ENCODE measurements around the gene LPIN3. TPM values are rescaled to one million over a fixed set of nuclear protein-coding genes. Genes with fewer than 3 reads are reported as not detected.

Gene LPIN3
- total RNA-seq, 1 donor from 2014 or later: 0.60 TPM

DNA sequence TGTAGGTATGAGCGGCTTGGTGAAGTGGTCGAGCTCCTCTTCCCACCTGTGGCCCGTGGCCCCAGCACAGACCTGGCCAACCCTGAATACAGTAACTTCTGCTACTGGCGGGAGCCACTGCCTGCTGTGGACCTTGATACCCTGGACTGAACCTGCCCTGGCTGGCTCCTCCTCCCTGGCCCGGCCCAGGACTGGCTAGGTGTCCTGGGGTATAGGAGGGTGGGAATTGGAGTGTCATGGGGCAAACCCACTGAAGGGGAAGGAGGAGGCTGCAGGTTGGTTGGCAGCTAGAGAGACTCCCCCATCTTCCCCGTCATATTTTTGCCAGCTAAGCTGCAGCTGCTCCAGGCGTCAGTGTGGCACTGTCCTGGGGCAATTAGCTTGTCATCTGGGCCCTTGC, 18.1 kb downstream of the LPIN3 start:
- ChIA-PET CTCF (interaction anchor here (0.9 kb wide), 1 partner anchor 186 kb away, joined by 3 read pairs; no protein-coding TSS in a partner anchor), POLR2A (interaction anchor here (0.6 kb wide), 1 partner anchor 14 kb away, joined by 3 read pairs; no protein-coding TSS in a partner anchor)
- Mint-ChIP-seq H3K36me3 (ENCODE audit: low read depth) (no peaks in the 10 kb centered on the region), H3K27me3 (no peaks in the 10 kb centered on the region), H3K9me3 (no peaks in the 10 kb centered on the region), H3K4me1 (no peaks in the 10 kb centered on the region), H3K4me3 (no peak overlapping the region), H3K27ac (no peak overlapping the region)
- intact Hi-C loops (cut with micrococcal nuclease): no loop called here
- DNase-seq (no peak), ATAC-seq (ENCODE audit: low read depth) (no peak)
- no peak for TF ChIP-seq CTCF (IDR thresholded peaks at IDR 0.05)

GRCh38 chr20:41359541-41360011, 19.0 kb downstream of the LPIN3 start:
- no peak overlapping the region for H3K4me3 Mint-ChIP-seq
- TF ChIP-seq CTCF (IDR thresholded peaks at IDR 0.05): no peak
- no peaks in the 10 kb centered on the region for H3K36me3 Mint-ChIP-seq (ENCODE audit: low read depth)
- H3K27ac Mint-ChIP-seq: no peak overlapping the region
- peaks cover 3% of the 10 kb centered on the region for H3K27me3 Mint-ChIP-seq
- DNase-seq (no peak), ATAC-seq (ENCODE audit: low read depth) (no peak)
- H3K9me3 Mint-ChIP-seq: no peaks in the 10 kb centered on the region
- intact Hi-C loops (cut with micrococcal nuclease): no loop called here
- ChIA-PET POLR2A (no interaction called here), CTCF (interaction anchor here (0.9 kb wide), 1 partner anchor 186 kb away, joined by 3 read pairs; no protein-coding TSS in a partner anchor)
- no peaks in the 10 kb centered on the region for H3K4me1 Mint-ChIP-seq

- H3K27me3 Mint-ChIP-seq: peaks cover 13% of the 10 kb centered on the region
- ATAC-seq (ENCODE audit: low read depth): no peak
Measured at GRCh38 chr20:41360831-41361756, 20.5 kb downstream of the LPIN3 start.

GRCh38 chr20:41361757-41362747, 21.4 kb downstream of the LPIN3 start:
- ChIA-PET CTCF (no interaction called here), POLR2A (no interaction called here)
- no peak overlapping the region for H3K4me3 Mint-ChIP-seq
- no peaks in the 10 kb centered on the region for H3K36me3 Mint-ChIP-seq (ENCODE audit: low read depth)
- no peak for ATAC-seq (ENCODE audit: low read depth)
- intact Hi-C loops (cut with micrococcal nuclease): no loop called here
- no peaks in the 10 kb centered on the region for H3K9me3 Mint-ChIP-seq
- peaks cover 14% of the 10 kb centered on the region for H3K27me3 Mint-ChIP-seq
- H3K4me1 Mint-ChIP-seq: peaks cover 3% of the 10 kb centered on the region
- no peak overlapping the region for H3K27ac Mint-ChIP-seq
- no peak for TF ChIP-seq CTCF (IDR thresholded peaks at IDR 0.05)
- no peak for DNase-seq

More at GRCh38 chr20:41360831-41361756, 20.5 kb downstream of the LPIN3 start:
- Mint-ChIP-seq H3K4me1 (peaks cover 2% of the 10 kb centered on the region), H3K9me3 (no peaks in the 10 kb centered on the region), H3K27ac (no peak overlapping the region), H3K4me3 (no peak overlapping the region), H3K36me3 (ENCODE audit: low read depth) (no peaks in the 10 kb centered on the region)
- POLR2A ChIA-PET: no interaction called here
- intact Hi-C loops (cut with micrococcal nuclease): no loop called here
- no peak for TF ChIP-seq CTCF (IDR thresholded peaks at IDR 0.05)
- DNase-seq: no peak
- CTCF ChIA-PET: no interaction called here

All from activated B cell treated with CpG ODN at 0.5 μM for 24 hours (primary cell).